HG03108 (cell line): ENCODE data around the gene GOLGA3.

Source experiments
- ATAC-seq: cut with Tn5 transposase; IDR thresholded peaks from one replicate; pipeline ENCODE4 v1.9.1; 2021; ENCODE audit warnings: moderate library complexity; ENCODE audit not compliant: unreplicated experiment

Gene GOLGA3

DNA sequence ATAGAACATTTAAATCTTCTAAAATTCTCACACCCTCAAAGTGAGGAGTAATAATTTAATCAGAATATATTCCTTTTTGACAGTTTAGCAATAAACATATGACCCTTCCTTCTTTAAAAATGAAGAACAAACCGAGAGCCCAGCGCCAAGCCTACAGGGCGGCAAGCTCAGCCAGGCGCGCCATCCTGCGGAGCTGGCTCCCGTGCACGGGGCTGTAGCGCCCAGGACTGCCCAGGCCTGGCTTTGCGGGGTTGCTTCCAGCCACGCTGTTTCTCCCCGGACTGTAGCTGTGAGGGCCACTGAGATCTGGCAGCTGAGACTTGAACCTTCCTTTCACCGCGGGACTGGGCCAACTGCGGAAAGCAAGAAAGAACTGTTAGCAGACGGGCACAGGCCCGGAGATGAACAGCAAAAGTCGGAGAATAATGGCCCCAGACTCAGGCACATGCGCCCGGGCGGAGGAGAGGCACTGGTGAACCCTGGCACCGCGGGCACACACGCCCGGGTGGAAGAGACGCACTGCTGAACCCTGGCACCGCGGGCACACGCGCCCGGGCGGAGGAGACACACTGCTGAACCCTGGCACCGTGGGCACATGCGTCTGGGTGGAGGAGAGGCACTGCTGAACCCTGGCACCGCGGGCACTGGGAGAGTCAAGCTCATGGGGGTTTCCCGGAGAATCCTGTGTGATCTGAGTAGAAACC, 101.4 kb downstream of the GOLGA3 start:
- no peak for ATAC-seq

DNA sequence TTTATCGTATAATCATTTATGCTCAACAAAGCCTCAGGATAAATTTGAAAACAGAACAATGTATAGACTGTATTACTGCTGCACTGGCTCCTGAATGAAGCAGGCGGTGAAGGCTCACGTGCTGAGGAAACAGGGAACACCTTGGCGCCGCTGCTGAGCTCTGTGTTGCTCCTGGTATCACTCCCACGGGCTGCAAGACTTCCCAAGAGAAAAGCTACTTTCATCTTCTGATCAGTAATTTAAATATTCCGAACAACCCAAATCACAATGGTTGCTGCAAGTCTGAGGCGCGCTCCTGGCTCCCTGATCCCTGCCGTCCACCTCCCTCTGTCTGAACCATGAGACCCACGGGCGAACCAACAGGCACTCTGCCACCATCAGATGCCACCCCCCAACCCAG, 102.3 kb downstream of the GOLGA3 start:
- no peak for ATAC-seq

DNA sequence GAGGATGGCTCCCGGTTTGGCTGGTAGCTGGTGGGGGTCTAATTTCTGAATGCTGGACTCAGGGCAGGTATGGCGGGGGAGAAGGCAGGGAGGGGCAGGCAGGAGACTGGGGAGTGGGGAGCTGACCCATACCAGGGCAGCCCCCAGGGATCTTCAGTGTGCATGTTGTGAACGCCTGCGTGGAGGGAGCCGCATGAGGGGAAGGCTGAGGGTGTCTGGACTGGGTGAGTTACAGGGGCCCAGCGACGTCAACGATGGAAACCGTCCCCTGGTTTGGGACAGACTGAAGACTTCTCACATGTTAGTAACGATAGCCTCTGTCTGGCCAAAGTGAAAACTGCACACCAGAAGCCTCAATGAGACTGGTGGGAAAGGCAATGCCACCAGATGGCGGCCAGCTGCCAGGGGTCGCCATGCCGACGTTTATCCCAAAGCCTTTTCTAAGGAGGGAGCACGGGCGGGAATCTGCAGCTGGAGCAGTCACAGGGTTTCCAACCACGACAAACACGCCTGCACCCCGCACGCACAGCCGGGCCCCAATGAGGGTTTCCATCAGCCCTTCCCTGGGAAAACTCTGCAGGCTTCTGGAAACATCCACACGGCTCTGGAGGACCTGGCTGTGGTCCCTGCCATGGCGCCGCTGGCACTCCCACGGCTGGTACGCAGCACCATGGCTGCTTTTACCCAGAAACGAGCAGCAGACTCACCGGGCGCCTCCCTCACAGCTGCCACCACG, 104.0 kb downstream of the GOLGA3 start:
- no peak for ATAC-seq

DNA sequence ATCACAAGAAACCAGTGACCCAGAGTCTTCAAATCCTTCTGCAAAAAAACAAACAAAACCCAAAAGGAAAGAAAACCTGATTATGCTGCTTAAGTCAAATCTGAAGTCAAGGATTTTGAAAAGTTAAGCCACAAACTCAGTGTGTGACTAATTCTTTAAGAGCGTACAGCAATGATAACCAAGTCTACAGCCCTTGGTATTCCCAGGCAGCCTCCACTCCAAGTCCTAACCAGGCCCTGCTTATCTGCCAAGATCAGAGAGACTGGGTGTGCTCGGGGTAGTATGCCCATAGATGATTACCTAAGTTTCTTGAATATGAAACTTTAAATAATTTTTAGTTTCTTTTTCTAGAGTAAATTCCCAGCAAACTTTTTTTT, 104.9 kb downstream of the GOLGA3 start:
- ATAC-seq: no peak

DNA sequence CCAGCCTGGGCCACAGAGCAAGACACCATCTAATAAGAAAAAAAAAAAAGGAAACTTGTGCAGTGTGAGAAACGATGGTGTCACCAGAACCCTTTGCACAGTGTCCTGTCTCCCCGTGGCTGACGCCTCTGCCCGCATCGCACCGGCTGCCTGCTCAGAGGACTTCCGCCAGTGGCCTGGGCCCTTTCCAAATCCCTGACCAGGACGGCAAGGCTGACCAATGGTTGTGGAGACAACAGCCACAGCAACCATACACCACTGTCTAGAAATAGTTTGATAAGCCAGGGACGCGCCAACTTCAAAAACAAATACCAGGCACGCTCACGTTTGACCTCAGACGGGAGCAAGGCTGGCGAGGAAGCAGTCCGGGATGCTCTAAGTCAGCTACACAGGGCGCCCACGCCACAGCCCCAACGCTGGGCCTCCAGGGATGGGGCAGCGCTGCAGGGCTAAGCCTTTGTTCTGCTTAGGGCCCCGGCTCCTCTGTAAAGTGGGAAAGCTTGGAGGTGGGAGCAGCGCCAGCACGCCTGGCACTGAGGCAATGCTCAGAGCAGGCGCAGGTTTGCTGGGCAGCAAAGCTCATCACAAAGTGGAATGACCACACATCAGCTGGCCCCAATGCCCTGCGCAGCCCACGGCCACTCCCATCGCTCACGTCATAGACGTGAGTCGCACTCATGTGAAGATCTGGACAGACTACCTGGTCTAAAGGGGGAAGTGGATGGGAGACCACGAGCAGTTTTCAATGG, 105.5 kb downstream of the GOLGA3 start:
- no peak for ATAC-seq

DNA sequence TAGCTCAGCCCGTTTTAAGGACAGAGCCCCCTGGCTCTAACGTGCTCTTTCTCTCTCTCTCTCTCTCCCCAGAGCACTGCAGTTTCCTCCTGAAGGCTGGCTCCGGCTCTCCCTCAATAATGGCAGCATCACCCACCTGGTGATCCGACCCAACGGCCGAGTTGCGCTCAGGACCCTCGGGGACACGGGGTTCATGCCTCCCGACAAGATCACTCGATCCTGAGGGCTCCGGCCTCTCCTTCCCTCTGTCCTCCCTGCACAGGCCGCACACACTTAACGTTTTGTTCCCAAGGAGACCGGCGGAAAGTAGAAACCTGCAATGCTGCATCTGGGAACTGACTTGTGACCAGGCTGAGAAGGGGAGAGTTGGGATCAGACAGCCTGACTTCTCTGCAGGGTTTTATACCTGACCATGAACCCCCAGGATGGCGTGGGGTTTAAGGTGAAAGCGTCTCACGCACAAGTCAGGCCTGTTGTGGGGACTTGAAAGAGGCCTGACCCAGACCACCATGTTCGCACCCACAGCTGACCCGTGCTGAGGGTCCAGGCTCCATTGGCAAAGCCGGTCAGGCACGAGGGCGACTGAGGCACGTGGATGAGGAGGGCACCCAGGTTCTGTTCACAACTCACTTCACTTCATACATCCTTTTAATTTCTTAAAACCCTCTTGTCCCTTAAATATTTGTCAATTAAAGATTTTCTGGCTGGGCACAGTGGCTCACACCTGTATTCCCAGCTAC, 107.9 kb downstream of the GOLGA3 start:
- no peak for ATAC-seq

DNA sequence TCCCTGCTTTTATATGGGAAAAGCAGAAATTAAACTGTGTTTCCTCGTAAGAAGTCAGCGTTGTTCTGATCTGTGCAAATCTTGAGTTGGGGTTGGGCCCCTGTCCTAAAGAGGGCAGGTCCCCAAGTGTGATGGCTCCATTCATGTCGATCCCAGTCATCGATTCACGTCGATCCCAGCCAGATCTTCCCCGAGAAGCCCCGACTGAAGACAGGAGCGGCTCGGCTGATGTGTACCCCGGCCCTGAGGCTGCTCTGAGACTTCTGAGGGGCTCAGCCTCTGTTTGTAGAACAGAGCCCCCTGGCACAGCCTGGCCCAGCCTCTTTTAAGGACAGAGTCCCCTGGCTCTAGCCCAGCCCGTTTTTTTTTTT, 108.7 kb downstream of the GOLGA3 start:
- ATAC-seq: no peak

DNA sequence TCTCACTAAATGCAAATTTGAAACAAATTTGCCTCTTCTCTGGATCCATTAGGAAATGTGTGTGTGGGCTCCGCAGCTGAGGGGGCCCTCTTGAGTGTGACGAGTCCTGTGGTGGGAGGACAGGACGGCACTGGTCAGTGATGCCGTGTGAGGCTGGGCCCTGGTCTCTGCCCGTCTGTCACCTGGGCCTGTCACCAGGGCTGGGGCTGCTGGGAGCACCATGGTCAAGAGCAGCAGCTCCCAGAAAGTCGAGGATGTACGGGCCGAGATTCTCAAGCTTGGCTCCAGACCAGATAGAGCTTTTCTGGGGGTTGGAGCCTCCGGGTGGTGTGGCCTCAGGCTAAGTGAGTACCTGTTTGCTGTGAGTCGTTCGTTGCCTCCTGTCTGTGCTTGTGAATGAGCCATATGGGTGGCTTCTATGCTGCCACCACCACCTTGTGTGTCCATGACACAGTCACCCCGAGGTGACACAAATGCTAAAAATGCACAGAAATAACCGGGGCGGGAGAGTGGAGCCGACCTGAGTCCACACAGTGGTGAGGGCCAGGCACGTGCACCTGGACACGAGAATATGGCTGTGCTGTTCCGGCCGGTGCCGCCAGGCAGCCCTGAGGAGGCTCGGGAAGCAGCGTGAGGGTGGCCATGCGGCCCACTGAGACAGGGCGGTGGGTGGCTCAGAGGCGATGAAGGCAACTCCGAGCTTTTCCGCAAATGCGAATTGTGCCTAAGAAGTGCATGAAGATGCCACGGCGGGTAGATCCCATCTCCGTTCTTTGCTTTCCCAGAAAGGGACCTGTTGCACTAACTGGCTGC, 109.3 kb downstream of the GOLGA3 start:
- ATAC-seq: no peak
